ENCODE measurements around the gene SCP2D1.

DNA sequence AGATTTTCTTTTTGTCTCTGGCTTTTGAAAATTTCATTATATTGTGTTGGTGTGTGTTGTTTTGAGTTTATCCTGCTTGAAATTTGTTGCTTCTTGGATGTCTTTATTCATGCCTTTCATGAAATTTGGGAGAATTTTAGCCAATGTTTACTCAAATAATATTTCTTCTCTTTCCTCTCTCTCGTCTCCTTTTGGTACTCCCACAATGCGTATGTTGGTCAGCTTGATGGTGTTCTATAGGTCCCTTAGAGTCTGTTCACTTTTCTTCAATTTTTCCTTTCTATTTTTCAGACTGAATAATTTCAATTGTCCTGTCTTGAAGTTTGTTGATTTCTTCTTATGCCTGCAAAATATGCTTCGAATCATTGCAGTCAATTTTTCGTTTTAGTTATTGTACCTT is 39.6 kb downstream of the SCP2D1 start:
- TF ChIP-seq EZH2phosphoT487 (IDR thresholded peaks at IDR 0.05; ENCODE audit: insufficient read depth, low read depth) (no peak), EZH2 (IDR thresholded peaks at IDR 0.05; ENCODE audit: insufficient read depth, poor library complexity, severe bottlenecking) (no peak)

All from GM23248 (cell line).